GM21619 (cell line): ENCODE measurements around the gene EIF1.
"Not testable (repeated sequence)": the region's sequence is repeated elsewhere in the genome, so short reads cannot be mapped to it uniquely, and the experiment has no call there.

Source experiments
- ATAC-seq: cut with Tn5 transposase; IDR thresholded peaks from one replicate; pipeline ENCODE4 v1.9.1; 2021; ENCODE audit not compliant: unreplicated experiment

EIF1 gene

DNA sequence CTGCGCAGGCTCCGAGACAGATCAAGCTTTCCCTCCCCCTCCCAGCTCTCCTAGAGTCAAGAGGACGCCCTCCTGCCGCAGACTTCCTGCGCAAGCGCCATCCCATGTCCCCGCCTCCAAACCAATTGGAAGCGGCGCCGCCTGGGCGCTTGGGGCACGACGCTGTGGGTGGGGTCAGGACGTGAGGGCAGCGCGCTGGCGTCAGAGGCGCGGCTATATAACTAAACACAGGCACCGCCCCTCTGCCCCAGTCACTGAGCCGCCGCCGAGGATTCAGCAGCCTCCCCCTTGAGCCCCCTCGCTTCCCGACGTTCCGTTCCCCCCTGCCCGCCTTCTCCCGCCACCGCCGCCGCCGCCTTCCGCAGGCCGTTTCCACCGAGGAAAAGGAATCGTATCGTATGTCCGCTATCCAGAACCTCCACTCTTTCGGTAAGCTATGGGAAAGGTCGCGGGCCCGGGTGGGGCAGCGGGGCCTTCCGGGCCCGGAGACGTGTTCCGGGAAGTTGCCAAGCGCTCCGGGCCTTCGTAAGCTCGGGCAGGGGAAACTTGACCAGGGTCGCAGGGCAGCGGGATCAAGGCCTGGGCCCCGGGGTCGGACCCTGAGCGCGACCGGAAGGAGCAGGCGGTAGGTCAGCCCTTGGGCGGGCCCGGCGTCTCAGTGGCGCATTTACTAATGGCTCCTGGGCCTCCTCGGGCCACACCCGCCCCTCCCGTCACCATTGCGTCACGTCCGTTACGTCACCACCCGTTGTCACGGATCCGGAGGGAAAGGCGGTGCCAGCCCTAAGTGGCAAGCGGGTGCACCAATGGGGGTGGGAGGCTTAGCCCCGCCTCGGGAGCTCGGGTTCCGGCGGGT, at the start of gene EIF1:
Gene EIF1 (plus strand): TSS at position 245 of the 856 bp plus-strand sequence. CDS start 154 bp downstream, at position 399.
- ATAC-seq, result peak; percentile 64

DNA sequence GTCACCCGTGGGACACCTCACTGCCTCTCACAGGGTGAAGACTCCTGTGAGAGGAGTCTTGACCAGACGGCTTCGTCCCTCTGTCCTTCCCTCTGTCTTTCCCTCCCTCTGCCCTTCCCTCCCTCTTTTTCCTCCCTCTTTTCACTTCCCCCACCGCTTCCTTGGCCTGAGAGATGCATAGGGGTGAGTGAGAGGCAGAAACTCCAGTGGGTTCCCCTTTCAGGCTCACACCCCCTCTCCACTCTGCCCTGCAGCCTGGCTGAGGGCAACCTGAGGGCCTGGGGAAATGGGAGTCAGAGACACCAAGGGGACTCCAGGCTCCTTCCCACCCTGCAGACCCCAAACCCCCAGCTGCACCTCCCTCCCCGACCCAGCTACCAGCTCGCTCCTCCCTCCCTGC, 49.7 kb upstream of the EIF1 start:
- ATAC-seq, result no peak

DNA sequence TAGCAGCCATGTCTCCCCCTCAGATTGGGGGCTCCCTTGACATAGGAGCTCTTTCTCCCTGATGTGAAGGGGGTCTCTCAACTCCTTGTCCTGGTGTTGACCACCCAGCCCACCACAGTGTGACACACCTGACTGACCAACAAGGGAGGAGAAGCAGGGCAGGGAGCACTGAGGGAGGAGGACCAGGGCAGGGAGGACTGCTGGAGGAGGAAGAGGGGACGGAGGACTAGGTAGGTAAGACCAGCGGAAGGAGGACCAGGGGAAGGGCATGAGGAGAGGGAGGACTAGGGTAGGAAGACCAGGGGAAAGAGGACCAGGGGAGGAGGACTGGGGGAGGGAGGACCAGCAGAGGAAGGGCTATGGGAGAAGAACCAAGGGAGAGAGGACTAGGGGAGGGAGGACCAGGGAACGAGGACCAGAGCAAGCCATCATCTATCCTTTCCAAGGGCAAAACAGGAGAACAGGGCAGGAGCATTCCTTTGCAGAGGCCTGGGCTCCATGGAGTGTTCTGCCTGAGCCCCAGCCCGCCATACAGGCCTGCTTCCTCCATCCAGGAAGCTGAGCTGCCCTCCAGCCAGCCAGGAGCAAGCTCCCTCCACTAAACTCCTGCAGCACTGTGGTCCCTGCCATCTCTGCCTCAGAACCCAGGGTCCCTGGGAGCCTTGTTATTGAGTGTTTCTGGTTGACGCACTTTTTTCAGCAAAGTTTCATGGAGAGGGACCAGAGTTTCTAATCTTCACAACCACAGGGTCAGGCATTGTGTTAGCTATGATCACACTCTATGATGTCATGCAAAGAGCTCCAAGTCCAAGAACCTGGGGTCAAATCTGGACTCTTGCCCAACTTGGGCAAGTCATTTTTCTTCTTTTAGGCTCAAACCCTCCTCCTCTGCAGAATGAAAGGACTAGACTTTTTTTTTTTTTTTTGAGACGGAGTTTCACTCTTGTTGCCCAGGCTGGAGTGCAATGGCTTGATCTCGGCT, 48.9 kb upstream of the EIF1 start:
- no peak for ATAC-seq

- ATAC-seq, result not testable (repeated sequence)
Measured at GRCh38 chr17:41640596-41640995, 48.1 kb upstream of the EIF1 start.

- ATAC-seq, result no peak
Measured at GRCh38 chr17:41642252-41643156, 46.2 kb upstream of the EIF1 start.

DNA sequence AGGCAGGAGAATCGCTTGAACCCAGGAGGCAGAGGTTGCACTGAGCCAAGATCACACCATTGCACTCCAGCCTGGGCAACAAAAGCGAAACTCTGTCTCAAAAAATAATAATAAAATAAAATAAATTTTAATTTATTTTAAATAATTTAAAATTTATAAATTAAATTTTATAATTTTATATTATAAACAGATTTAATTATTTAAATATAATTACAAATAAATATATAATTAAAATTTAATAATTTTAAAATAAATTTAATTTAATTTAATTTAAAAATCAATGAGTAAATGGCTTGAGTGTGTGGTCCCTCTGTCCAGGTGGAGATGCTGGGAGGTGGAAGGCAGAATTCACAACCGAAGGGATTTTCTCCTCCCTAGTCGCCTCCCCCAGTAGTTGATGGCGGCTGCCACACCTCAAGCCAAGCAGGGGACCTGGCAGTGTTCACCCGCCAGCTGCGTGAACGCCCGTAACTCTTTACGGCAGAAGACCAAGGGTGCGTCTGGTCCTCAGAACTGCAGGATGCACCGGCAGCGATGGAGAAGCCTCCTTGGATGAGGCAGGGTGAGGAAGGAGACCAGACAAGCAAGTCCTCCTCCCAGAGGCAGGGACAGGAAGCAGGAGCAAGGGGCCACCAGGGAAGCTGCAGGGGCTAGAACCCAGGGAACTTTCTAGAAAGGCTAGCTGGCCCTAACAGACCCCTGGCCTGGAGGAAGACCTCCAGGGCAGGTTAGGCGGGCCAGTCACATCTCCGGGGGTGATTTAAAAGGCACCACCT, 41.5 kb upstream of the EIF1 start:
- ATAC-seq, result no peak

DNA sequence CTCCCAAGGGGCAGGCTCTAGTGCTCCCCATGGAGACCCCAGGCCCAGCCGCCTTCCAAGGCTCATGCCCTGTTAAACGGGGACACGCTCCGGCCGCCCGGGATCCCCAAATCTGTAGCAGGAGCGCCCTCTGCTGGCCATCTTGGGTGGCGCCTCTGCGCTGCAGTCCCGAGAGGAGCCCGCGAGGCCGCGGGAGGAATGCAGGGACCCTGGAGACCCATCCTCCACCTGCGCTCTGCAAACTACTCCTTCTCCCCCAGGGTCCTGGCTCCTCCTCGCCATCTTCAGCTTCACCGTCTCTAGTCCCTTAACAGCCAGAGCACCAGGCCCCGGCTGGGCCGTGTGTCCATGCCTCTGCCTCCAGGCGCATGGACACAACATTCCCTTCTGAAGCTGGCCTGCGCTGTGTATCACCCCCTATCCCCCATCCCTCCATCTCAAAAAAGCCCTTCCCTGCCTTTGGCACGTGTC, 40.7 kb upstream of the EIF1 start:
- no peak for ATAC-seq

DNA sequence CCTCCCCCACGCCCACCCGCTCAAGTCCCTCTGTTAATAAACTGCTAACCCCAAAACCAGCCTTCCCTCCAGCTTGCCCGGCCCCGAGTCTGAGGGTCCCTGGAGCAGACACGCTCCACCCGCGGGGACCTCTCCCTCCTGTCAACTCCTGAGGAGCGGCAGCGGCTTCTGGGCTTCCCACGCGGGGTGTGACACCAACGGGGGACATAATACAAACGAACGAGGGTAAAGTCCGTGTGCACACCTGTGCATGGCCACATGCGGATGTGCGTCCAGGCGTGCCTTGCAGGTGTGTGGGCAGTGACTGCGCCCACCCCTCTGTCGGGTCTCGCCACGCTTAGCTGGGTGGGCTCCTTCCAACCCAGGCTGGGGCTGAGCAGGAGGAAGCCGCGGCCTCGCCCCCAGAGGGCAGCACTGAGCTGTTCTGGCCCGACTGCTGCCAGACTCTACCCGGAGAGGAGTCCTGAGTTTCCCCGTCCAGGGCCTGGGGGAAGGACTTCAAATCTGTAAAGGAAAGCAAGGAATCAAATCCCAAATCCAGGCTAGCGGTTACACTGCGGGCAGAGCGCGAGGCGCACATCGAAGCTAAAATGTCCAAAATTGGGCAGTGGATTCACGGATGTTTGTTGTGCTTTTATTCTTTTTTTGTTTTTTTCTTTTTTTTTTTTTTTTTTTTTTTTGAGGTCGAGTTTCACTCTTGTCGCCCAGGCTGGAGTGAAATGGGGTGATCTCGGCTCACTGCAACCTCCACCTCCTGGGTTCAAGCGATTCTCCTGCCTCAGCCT, 40.1 kb upstream of the EIF1 start:
- no peak for ATAC-seq

DNA sequence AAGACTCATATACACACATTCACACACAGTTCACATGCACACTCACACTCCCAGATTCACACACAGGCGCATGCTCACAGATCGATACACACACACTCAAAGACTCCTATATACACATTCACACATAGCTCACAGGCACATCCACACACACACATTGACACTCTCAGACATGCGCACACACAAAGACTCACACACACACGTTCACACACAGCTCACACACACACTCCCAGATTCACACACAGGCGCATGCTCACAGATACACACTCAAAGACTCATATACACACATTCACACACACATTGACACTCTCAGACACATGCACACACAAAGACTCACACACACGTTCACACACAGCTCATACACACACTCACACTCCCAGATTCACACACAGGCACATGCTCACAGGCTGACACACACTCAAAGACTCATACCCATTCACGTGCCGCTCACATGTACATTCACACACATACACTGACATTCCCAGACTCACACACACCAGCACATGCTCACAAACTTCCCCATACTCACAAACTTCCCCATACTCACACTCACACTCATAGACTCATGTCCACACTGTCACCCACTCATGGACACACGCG, 38.7 kb upstream of the EIF1 start:
- ATAC-seq, result no peak

DNA sequence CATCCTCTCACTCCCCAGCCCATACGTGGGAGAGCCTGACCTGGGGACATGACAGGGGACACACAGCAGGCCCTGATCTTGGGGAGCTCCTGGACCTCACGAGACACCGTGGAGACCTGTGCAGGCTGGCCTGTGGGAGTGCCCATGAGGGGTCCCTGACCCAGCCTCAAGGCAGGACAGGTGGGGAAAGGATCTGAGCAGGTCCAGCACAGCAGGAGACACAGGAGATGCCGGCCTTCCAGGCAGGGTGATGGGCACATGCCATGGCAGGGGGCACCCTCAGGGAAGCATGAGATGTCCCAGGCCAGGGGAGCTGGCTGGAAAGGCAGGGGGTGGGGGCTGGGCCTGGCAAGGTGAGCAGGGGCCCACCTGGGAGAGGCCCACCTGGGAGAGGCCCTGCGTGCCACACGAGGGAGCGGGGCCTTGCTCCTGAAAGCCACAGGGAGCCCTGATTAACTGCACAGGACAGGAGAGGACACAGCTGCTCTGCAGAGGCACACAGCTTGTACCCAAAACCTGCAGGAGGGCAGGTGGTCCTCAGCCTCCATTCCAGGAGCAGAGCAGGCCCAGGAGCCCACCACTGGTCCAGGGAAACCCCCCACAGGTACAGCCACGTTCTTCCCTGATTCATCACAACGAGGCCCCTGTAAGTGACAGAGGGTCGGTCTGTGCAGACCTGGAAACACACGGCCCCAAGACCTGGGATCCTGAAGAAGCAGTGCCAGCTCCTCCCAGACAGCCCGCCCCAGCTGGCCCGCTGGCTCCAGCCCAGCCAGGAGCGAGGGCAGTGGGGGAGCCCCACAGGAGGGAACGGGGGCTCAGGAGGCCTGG, 37.7 kb upstream of the EIF1 start:
- ATAC-seq, result no peak

GRCh38 chr17:41651625-41652460, 36.8 kb upstream of the EIF1 start:
- no peak for ATAC-seq

DNA sequence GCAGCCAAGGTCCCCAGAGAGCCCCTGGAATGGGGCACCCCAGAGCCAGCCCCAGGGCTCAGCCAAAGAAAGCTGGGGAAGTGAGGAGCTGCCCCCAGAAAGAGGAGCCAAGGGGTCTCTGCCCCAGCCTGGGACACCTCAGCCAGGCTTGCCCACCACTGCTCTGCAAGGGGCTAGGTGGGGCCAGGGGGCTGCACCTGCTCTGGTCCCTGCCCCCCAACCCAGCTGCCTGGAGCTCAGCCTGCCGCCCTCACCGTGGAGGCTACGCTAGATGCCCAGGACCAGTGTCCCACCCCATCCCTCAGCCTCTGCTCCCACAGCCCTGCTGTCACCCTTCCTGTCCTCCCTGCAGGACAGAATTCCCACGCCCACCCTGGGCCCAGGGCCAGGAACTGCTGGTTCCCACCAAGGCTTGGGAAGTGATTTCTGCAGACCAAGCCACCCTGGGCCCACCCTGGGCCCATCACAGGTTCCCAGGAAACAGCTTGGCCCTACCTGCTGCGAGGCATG, 36.2 kb upstream of the EIF1 start:
- ATAC-seq, result no peak

- ATAC-seq, result no peak
Measured at GRCh38 chr17:41653421-41653820, 35.3 kb upstream of the EIF1 start.

DNA sequence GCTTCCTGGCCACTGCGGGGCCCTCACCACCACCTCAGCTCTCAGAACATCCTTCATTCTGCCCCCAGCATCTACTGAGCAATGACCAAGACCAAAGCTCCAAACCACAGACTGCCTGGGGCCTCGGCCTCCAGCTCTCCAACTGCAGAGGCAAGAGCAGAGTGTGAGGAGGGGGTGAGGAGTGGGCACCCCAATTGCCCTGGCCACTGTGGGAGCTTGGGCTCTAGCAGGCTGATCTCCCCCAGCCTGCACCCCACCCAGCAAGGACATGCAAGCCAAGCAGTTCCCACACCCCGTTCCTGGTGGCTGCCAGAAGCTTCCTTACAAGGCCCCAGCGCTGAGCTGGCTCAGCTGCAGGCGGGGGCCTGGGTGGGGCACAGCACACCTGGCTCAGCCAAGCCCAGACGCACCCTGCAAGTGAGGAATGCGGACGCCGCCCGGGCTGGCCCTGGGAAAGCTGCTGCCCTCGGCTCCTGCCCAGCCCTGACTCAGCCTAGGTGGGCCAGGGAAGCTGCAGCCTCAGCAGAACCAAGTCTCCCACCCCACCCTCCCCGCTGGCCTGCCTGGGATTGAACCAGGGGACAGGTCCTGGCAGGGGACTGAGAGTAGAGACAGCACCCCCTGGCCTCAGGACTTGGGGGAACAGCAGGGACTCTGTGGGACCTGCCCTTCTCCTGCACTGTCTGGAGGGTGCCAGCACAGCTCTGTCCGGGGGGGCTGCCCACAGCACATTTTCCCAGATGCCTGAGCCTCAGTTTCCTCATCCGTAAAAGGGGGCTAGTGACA, 34.6 kb upstream of the EIF1 start:
- ATAC-seq, result no peak

DNA sequence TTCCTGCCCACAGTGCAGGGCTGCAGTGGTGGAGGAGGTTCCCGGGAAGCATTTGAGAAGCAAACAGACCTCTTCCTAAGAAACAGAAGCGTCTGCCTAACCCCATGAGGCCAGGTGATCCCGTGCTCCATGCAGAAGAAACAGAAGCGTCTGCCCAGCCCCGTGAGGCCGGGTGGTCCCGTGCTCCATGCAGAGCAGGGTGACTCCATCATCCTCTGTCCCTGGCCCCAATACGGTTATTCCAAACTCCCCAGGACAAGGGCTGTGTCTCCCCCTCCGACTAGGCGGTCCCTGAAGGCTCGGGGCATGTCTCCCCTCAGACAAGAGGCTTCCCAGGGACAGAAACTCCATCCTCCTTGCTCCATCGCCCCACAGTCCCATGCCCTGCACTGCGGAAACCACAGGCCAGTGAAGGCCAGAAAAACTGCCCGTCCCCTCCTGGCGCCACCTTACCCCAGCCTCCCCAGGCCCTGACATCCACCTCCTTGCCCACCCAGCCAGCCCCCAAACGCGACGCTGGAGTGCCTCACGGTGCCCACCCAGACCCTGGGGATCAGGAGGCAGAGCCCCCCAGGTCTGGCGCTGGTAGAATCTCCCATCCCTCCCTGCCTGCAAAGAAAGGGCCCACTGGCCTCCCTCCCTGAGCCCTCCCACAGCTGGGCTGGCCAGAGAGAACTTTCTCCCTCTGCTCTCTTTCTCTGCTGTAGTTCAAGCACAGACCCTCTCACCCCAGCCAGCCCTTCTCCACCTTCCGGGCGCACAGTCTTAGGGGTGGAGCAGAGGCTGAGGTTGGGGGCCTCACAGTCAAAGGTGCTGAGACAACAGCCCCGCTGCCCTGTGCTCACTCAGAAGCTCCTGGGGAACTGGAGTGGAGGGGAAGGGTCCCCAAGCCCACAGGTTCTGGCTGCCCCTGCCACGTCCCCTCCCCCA, 33.7 kb upstream of the EIF1 start:
- no peak for ATAC-seq
